Jurkat, Clone E6-1 (cell line): ENCODE data around the gene ABHD14A.

Experiments
- DNase-seq: peaks from one replicate; pipeline ENCODE4 v3.0.0-alpha.2; 2011; ENCODE audit warnings: low read depth, low spot score
- H3K4me3 ChIP-seq: 2 replicates; pipeline ENCODE4 v1.5.1; 2011; ENCODE audit warnings: mild to moderate bottlenecking, low read length, control low read depth, moderate library complexity

ABHD14A gene

GRCh38 chr3:51967384-51968169 is 7.3 kb upstream of the ABHD14A start, which contains the start of gene PCBP4:
TSS of gene PCBP4 (minus strand) at chr3:51967454. CDS start at chr3:51961240, 6,214 bp downstream.
- DNase-seq, result no peak
- H3K4me3 ChIP-seq, result peak within 1 kb of the TSS; percentile 57

DNA sequence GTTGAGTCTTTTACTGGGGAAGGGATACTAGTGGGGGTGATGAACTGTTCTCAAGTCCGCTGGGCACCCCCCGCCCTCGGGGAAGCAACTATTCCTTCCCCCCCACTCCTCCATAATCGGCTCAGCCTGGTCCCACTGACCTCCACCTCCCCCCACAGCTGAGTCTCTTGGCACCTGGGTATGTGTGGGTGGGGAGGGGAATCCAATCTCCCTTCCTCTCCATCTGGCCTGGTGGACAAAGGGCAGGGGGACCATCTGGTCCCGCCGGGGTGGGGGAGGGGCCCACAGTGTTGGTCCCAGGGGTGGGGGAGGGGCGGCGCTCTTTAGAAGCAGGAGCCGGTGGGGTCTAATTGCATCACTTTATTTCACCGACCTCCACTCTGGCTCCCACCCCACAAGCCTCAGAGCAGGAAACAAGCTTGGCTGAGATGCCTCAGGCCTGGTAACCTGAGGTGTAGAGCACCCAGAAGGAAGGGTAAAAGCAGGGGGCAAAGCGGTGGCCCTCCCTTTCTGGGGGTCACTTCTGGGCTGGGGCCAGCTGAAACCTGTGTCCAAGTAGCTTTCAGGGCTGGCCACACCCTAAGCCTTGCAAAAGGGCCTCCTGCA is 6.6 kb upstream of the ABHD14A start:
- DNase-seq, result no peak
- peak overlapping the region; percentile 57 for H3K4me3 ChIP-seq

DNA sequence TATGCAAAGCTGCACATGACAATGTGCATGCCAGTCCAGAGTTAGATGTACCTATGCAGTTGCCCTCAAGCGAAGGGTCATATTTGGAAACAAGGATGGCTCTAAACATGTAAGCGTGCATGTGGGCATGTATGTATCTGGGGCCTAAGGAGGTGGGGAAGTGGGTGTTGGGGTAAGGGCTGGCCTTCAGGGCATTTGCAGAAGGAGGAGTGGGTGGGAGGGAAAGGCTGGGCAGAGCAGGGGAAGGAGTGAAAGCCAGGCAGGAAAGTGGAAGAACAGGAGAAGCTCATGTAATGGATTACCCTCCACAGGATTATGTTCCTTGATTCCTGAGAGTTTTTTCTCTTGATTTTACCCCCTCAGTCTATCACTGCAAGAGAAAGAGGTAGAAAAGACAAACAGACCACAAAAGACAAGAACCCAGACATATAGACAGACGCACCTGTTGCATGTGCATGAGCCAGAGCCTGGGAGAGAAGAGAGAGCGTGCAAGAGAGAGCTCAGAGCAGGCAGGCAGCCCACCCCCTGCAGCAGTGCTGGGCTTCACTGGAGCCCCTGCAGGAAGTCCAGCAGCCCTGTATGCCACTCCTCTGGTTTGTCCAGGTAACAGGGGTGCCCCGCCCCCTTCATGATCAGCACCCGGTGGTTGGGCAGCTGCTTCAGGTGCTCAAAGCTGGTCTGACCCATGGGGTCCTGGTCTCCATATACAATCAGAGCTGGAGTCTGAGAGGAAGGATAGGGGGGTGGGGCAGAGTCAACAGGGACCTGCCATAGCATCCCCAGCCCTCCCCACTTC is 5.8 kb upstream of the ABHD14A start:
- DNase-seq, result no peak
- H3K4me3 ChIP-seq, result no peak overlapping the region

DNA sequence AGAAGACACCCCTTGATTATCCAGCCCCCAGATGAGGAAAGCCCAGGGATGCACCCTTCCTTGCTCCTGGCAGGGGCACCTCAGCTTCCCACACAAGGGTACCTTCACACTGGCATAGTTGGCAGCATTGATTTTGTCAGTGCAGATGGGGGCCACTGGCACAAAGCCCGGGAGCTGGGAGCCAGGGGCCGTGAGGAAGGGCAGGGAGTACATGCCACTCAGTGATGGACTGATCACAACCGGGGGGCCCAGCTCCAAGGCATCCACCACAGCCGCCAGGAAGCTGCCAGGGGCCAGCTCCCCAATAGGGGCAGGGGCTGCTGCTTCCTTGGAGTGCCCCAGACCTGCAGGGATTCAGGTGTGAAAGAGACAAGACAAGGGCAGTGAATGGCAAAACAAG is 5.0 kb upstream of the ABHD14A start:
- no peak overlapping the region for H3K4me3 ChIP-seq
- DNase-seq, result no peak

DNA sequence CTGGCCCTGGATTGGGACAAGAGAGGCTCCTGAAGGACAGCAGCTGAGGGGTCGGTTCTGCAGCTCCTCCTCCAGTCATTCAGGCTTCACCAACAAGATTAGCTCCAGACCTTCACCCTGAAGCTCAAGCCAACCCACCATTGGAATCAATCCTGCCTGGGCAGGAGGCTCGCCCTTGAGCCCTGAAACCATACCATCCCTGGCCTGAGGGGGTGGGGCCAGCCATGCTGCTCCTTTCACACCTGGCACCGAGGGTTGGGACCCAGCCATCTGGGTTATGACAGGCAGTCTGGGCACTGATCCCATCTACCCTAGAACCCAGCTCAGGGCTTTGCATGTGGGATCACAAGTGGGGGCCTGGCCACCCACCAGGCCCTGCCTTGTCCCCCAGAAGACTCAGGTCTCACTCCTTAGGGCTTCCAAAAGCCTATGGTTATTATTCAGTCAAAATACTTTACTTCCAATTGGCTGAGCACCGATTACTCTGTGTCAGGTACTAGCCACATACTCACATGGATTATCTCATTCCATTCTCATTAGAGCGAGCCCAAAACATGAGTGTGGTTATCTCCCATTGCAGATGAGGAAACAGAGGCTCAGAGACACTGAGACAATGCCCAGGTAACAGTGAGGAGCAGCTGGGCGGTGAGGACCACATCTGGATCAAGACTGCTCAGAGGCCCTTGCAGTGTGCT is 4.1 kb upstream of the ABHD14A start:
- no peak overlapping the region for H3K4me3 ChIP-seq
- DNase-seq, result no peak

GRCh38 chr3:51971350-51971749 is 3.5 kb upstream of the ABHD14A start:
- no peak overlapping the region for H3K4me3 ChIP-seq
- DNase-seq, result no peak

DNA sequence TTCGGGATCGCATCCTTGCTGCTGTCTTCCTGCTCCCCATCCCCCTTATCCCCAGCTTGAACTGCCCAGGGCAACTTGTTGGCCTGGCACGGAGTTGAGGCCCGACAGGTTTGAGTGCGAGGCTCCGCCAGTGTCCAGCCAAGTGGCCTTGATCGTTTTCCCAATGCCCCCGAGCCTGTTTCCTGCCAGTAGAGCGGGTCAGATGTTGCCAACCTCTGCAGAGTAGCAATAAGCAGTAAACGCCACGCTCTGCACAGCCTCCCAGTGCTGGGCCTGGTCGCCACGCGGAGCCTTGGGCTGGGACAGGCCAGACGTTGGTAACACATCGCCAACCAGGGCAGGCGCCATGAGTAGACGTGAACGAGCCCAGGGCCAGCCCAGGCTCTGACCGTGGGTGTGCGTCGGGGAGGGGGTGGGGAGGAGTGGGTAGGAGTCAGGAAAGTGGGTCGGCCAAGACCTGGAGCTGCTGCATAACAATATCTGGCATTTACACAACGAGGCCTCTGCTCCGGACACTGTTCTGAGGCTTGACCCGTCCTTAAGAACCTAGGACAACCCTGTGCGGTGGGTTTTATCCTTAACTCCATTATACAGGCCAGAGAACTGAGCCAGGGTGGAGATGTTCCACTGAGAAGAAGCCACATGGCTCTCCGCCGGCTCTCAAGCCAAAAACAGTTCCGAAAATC is 444 bp upstream of the ABHD14A start:
- H3K4me3 ChIP-seq, result peak overlapping the region; percentile 97
- DNase-seq, result no peak

GRCh38 chr3:51975852-51976549 is 1.1 kb downstream of the ABHD14A start:
- no peak for DNase-seq

GRCh38 chr3:51977446-51978142 is 2.7 kb downstream of the ABHD14A start:
- H3K4me3 ChIP-seq, result no peak overlapping the region
- DNase-seq, result peak; percentile 74

More at GRCh38 chr3:51975852-51976549, 1.1 kb downstream of the ABHD14A start:
- peak overlapping the region; percentile 97 for H3K4me3 ChIP-seq

GRCh38 chr3:51978143-51978502 is 3.3 kb downstream of the ABHD14A start:
- DNase-seq, result no peak
- H3K4me3 ChIP-seq, result no peak overlapping the region

DNA sequence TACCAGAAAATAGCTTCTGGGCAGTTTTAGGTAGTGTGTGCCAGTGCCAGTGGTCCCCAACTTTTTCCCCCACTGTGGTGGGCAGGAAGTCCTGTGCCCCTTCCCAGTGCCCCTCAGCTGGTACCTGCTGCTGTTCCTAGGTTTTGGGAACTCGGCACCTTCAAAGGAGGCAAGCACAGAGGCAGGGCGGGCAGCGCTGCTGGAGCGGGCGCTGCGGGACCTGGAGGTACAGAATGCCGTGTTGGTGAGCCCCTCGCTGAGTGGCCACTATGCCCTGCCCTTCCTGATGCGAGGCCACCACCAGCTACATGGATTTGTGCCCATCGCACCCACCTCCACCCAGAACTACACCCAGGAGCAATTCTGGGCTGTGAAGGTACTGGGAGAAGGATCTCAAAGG is 5.4 kb downstream of the ABHD14A start:
- DNase-seq, result no peak
- H3K4me3 ChIP-seq, result no peak overlapping the region

DNA sequence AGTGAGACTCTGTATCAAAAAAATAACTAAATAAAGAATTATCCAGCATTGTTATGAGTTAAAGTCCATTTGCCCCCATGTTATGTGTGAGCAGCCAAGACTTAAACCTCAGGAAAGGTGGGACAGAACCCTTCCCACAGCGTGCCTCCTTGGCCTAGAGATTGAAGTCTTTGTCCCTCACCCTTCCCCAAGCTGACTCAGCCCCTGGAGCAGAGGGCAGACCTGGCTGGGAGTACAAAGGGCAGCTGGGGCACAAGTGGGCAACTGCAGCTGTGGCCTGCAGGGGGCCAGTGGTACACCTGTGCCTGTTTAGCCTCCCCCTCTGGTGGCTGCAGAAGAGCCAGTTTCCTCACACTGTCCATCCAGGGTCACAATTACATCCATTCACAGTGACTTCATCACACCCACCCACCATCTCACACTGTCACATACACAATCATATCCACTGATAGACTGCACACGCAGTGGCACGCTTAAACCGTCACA is 7.5 kb downstream of the ABHD14A start:
- H3K4me3 ChIP-seq, result peak overlapping the region; percentile 69
- no peak for DNase-seq

DNA sequence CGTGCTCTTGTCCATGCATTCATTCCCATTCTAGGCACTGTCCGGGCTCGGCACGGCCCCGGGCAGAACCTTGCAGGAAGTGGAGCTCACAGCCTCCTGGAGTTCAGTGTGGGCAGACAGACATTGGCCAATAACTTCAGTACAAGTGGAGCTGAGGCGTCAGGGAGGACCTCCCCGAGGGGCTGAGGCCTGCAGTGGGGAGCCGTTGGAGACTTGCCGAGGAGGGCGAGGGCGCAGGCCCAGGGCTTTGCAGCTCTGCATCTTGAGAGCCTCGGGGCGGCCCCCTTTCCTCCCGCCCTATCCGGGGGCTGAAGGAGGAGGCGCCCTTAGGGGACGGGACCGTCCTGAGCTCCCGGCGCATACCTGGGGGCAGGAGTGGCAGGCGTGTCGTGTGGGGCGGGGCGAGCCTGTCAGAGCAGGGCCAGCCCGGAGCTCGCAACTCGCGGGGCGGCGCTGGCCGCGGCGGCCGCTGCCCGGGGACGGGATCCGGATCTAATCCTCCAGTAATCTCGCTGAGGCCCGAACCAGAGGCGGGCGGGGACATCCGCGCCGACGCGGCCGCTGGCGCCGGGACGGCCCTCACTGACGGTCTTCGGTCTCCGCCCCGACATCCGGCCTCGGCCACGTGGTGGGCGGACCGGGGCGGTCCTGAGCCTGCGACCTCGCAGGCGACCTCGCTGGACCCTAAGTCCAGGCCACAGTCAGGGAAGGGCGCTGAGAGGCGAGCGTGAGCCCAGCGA is 8.1 kb downstream of the ABHD14A start, which contains the start of gene ACY1:
TSS of gene ACY1 (plus strand) at position 698 of the 740 bp plus-strand sequence. CDS start 530 bp downstream, outside the sequence.
- DNase-seq, result no peak

GRCh38 chr3:51983578-51984268 is 8.9 kb downstream of the ABHD14A start:
- peak overlapping the region; percentile 69 for H3K4me3 ChIP-seq
- no peak for DNase-seq

More for the DNA sequence above, 8.1 kb downstream of the ABHD14A start, which contains the start of gene ACY1:
- H3K4me3 ChIP-seq, result peak within 1 kb of the TSS; percentile 69

GRCh38 chr3:51984269-51984647 is 9.4 kb downstream of the ABHD14A start:
- DNase-seq, result no peak
- no peak overlapping the region for H3K4me3 ChIP-seq

DNA sequence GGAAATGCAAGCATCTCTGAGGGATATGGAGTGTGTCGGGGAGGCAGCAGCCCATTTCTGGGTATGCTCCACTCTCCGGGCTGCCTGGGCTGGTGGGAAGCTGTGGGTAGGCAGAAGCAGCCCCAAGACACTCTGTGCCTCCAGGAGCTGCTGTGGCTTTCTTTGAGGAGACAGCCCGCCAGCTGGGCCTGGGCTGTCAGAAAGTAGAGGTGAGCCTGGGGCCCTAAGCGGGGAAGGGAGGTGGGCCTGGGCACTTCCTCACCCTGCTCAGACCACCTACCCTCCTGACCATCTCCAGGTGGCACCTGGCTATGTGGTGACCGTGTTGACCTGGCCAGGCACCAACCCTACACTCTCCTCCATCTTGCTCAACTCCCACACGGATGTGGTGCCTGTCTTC is 10.2 kb downstream of the ABHD14A start:
- no peak for DNase-seq
- H3K4me3 ChIP-seq, result no peak overlapping the region
